ENCODE measurements around the gene DENND1C.
"Not testable (repeated sequence)": the region's sequence is repeated elsewhere in the genome, so short reads cannot be mapped to it uniquely, and the experiment has no call there.

Gene DENND1C

GRCh38 chr19:6508028-6508771 lies 26.6 kb upstream of the DENND1C start:
- not testable (repeated sequence) for DNase-seq

DNA sequence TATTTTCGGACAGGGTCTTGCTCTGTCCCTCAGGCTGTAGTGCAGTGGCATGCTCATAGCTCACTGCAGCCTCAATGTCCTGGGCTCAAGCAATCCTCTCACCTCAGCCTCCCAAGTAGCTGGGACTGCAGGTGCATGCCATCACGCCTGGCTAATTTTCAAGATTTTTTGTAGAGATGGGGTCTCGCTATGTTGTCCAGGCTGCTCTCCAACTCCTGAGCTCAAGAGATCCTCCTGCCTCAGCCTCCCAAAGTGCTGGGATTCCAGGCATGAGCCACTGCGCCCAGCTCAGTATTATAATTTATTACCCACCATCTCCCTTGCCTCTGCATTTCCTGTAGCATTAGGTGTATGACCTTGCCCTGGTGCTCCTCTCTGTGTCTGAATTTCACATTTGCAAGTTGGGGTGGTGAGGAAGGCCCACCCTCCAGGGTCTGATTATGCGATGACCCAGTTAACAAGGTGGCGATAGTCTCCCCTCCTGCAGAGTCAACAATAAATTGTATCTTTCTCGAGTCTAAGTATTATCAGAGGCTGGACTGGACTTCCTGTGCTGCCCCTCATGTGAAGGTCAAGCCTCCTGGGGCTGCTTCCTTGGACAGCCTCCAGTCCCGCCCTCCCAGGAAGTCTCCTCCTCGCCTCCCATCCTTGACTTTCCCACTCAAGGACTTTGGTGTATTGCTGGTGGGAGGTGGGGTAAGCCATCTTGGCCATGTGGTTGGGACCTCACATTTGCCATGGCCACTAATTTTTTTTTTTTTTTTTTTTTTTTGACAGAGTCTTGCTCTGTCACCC lies 22.0 kb upstream of the DENND1C start:
- no peak for DNase-seq

DNA sequence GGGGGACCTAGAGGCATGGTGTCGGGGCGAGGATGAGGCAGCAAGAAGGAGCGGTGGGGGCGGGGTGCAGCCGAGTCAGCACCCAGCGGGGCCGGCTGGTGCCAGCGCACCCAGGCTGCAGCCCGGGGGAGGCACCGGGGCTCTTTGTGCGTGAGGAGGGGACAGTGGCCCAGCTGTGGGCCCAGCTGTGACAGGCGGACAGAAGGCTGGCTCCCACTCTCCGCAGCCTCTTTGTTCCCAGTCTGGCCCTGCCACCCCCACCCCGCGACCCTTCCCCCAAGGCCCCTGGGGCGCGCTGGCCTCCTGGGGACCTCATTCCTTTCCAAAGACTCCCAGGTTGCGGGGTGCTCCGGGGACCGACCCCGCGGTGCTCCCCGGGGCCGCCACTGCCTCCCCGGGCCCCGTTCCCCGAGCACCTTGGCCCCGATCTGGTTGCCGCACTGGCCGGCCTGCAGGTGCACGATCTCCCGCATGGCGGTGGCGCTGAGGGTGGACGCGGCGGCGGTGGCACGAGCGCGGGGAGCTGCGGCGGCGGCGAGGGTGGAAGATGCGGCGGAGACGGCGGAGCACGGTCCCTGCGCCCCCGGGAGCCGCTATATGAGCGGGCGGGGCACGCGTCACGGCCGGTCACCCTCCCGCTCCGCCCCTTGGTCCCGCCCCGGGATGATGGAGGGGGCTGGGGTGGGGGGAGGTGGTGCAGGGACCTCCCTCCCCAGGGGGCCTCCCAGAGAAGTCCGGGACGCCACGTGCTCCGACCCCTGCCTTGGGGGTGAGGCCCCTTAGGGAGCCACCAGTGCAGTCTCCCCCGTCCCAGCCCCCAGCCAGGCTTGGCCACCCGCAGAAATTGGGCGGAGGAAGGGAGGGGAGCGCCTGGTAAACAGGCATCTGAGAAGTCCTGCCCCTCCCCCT lies 20.4 kb upstream of the DENND1C start, which contains the start of gene TUBB4A:
TUBB4A (minus strand) TSS at position 570 of the 909 bp plus-strand sequence; CDS start at position 473, 97 bp downstream.
- no peak for DNase-seq

DNA sequence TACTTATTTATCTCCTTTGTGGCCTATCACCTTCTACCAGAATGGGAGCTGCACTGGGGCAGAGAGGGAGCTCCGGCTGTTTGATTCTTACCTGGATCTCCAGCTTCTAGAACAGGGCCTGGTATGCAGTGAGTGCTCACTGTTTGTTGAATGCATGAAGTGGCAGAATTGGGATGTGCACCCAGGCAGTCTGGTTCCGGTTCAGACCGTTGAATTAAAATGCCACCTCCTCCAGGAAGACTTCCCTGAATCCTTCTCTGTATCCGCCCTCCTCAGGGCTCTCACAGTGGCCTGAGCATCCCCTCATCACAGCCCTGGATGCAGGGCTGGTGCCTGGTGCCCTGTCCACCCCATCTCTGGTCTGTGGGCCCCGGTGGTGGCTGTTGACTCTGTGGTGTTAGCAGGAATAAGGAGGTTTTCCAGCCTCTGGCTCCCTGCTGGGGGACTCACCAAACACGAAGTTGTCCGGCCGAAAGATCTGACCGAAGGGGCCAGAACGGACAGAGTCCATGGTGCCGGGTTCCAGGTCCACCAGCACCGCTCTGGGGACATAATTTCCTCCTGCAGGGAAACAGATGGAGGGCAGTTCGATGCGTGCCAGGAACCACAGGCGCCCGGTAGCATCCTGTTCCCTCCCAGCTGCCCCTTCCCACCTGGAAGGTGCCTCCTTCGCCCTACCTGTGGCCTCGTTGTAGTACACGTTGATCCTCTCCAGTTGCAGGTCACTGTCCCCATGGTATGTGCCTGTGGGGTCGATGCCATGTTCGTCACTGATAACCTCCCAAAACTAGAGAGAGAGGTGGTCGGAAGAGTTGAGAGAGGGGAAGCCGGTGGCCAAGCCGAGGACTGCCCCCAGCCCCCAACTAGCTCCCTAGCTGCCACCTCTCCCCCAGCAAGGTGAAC lies 19.5 kb upstream of the DENND1C start:
- DNase-seq: no peak

DNA sequence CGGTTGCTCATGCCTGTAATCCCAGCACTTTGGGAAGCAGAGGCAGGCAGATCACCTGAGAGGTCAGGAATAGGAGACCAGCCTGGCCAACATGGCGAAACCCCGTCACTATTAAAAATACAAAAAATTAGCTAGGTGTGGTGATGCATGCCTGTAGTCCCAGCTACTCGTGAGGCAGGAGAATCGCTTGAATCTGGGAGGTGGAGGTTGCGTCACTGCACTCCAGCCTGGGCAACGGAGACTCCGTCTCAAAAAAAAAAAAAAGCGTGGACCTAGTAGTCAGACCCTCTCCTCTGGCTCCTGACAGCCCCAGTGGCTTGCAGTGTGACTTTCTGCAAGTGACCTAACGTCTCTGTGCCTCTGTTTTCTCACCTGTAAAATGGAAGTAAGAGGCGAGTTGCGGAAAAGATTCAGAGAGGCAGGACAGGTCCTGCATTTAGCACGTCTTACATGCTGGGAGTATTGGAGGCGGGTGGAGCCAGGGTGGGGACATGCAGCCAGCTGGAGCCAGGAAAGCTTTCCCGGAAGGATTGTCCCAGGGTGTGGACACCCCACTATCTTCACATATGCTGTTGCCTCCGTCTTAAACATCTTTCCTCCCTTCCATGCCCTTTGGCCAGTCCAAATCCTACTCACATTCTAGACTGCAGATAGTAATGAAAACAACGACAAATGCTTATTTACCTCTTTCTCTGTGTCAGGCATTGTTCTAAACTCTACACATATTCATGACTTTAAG lies 17.6 kb upstream of the DENND1C start:
- DNase-seq: no peak

DNA sequence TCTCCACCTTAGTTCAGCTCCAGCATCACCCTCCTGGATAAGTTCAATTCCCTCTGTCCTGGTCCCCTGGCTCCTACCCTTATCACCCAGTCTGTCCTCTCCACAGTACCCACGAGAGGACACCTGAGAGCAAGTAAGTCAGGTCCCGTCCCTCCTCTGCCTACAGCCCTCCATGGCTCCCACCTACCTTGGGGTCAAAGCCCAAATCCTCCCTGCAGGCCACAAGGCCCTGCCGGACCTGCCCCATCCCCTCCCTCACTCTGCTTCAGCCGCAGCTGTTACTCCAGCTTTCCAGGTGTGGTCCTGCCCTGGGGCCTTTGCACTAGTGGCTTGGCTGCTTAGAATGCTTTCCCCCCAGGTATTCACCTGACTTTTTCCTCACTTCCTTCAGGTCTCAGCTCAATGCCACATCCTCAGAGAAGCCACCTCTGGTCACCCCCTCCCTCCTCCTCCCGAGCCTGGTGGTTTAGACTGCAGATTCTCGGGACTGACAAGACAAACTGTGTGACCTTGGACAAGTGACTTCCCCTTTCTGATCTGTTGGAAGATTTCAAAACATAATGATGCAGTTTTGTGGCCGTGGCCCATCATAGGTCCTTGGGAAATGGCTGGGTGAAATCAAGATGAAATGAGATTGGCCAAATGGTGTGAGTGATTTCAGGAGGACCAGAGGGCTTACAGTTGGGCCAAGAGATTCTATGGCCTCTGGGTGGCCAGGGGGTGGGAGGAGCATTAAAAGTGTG lies 16.9 kb upstream of the DENND1C start:
- DNase-seq: no peak

GRCh38 chr19:6495947-6496346 lies 14.4 kb upstream of the DENND1C start:
- no peak for DNase-seq

DNA sequence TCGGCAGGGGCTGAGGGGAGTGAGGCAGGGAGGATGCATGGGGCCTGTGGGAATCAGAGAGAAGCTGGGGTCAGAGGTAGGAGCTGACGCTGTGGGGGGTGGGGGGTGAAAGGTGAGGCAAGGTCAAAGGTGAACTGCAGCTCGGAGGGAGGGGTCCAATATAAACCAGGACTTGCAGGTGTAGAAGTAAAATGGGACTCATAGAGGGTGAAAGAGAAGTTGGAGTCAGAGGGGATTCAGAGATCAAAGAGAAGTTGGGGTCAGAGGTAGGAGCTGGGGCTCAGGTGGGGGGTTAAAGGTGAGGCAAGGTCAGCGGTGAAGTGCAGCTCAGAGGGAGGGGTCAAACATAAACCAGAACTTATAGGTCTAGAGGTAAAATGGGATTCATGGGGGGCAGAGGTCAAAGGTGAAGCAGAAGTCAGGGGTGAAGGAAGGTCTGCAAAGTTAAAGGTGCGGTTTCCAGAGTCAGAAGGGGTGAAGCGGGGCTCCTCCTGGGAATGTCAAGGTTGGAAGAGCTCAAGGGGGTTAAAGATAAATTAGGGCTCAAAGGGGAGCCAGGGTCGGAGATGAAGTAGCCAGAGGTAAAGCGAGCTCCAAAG lies 12.9 kb upstream of the DENND1C start:
- no peak for DNase-seq

DNA sequence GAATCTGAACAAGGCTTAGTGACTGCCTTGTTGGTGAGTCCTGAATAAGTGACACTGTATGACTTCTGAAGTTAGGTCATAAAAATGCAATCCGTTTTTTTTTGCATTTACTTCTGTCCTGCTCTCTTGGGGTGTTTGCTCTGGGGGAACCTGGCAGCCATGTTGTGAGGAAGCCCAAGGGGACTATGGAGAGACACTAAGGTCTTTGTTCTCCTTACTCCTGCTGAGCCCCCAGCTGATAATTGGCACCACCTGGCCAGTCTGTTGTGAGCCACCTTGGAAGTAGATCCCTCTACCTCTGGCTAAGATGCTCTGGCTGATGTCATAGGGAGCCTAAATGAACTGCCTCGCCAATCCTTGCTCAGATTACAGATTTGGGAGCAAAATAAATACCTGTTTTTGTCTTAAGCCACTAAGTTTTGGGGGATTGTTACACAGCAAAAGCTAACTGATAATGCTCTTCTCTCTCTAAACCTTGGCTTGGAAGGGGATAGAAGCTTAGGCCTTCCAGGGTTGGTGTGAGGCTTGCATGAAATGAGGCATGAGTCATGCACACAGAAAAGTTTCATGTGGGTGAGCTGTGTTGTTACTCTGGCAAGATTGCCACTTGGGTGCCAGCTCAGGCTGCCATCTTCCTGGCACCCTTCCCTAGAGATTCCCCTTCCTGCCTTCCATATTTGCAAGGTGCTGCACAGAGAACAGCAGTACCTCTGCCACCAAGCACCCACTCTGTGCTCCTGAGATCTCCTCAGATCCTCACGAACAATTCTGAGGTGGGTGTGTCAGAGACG lies 10.4 kb upstream of the DENND1C start:
- DNase-seq: no peak

- DNase-seq: no peak
These were observed 8.5 kb upstream of the DENND1C start for GRCh38 chr19:6490134-6490533.

DNA sequence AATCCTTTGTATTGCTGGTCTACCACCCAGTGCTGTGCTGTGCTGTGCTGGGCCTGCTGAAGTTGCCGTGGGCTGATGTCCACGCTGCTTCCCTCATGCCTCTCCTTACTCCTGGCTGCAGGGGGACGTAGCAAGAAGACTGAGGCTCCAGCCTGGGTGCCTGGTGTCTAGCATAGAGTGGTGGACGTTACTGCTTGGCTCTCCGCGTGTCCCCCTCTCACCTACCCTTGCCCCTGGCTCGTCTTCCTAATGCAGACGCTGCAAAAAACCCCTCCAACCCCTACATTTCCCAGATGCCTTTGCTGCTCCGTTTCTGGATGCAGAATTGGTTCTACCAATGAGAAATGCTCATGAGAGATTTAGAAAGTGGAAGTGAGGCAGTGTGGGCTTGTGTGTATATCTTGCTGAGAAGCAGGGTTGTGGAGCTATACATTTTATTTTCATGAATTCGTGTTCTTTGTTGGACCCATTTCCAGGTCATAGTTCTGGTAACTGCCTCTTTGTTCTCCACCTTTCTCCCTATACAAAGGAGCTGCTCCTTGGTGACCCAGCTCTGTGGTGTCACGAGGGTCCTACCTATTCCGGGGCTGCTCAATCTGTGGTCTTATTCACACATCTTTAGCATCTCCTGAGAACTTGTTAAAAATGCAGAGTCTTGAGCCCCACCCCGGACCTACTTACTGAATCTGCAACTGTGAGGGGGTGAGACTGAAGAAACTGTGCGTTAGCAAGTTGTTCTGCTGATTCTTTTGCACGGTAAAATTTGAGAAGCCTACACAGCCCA lies 7.9 kb upstream of the DENND1C start:
- no peak for DNase-seq

DNA sequence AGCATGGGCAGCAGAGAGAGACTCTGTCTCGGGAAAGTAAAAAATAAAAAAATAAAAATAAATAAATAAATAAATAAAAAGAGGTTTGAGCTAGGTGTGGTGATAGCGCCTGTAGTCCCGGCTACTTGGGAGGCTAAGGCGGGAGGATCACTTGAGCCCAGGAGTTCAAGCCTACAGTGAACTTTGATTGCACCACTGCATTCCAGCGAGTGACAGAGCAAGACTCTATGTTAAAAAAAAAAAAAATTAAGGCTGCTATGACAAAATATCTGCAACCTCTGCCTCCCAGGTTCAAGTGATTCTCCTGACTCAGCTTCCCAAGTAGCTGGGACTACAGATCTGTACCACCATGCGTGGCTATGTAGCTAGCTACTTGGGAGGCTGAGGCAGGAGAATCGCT lies 3.2 kb upstream of the DENND1C start:
- no peak for DNase-seq

DNA sequence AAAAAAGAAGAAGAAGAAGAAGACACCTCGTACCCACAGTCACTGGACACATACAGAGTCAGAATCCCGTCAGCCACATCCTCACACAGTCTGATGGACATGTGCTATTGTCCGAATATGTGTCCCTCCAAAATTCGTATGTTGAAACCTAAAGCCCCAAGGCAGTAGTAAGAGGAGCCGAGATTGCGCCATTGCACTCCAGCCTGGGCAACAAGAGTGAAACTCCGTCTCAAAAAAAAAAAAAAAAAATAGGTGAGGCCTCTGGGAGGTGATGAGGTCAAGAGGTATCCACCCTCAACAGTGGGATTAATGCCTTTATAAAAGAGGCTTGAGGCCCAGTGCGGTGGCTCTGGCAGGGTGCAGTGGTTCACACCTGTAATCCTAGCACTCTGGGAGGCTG lies 2.6 kb upstream of the DENND1C start:
- no peak for DNase-seq

GRCh38 chr19:6483235-6483634 lies 1.6 kb upstream of the DENND1C start:
- no peak for DNase-seq

- no peak for DNase-seq
These were observed 728 bp upstream of the DENND1C start for GRCh38 chr19:6482343-6482686.

- no peak for DNase-seq
These were observed 655 bp downstream of the DENND1C start for GRCh38 chr19:6480848-6481415.

GRCh38 chr19:6479836-6480398 lies 1.7 kb downstream of the DENND1C start:
- DNase-seq: no peak

DNA sequence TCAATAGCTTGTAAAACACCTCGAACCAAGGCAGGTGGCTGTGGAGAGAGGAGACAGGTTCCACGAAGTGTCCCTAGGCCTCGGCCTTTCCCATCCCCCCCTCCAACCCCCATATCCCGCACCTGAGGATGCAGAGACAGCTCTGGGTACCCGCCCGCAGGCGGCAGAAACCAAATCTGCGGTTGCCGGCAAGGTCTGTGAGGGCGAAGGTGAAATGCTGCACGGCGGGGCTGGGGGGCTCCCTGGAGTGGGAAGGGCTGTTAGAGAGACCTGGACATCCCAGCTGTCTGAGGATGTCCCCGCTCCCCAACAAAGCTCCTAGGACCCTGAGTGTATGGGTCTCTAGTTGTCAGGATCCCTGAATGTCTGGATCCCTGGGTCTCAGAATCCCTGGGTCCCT lies 2.8 kb downstream of the DENND1C start:
- no peak for DNase-seq

Measured in fibroblast of upper back skin (primary cell).